KMS-11 (cell line): ENCODE results near the gene MRPL37.

ENCODE experiments used
- H2AFZ ChIP-seq: fragments of 200-600 bp; sonication (generic); 2 replicates; pipeline ENCODE4 v1.6.1; 2016; ENCODE audit warnings: antibody characterized with exemption, mixed run types, low read depth
- H3K27ac ChIP-seq: fragments of 200-600 bp; sonication (generic); 2 replicates; pipeline ENCODE4 v1.6.1; 2016; ENCODE audit warnings: mild to moderate bottlenecking, mixed run types
- H3K27me3 ChIP-seq: fragments of 200-600 bp; sonication (generic); 2 replicates; pipeline ENCODE4 v1.6.1; 2017; ENCODE audit warnings: mild to moderate bottlenecking, low read depth, mixed run types, moderate library complexity; ENCODE audit not compliant: insufficient read depth
- H3K36me3 ChIP-seq: fragments of 200-600 bp; sonication (generic); 2 replicates; pipeline ENCODE4 v1.6.1; 2017; ENCODE audit warnings: mild to moderate bottlenecking, mixed run types; ENCODE audit not compliant: insufficient read depth
- H3K4me1 ChIP-seq: fragments of 200-600 bp; sonication (generic); 2 replicates; pipeline ENCODE4 v1.6.1; 2016; ENCODE audit warnings: mild to moderate bottlenecking, low read depth, mixed run types; ENCODE audit not compliant: poor library complexity, severe bottlenecking
- H3K4me2 ChIP-seq: fragments of 200-600 bp; sonication (generic); 2 replicates; pipeline ENCODE4 v1.7.0; 2016; ENCODE audit warnings: mild to moderate bottlenecking, mixed run types
- H3K4me3 ChIP-seq: fragments of 200-600 bp; sonication (generic); IDR thresholded peaks from 2 replicates; pipeline ENCODE4 v1.6.1; 2017; ENCODE audit warnings: low read depth, low read length, mixed read lengths; ENCODE audit not compliant: insufficient read depth
- H3K79me2 ChIP-seq: fragments of 200-600 bp; sonication (generic); 2 replicates; pipeline ENCODE4 v1.6.1; 2016; ENCODE audit warnings: low read depth, mixed run types; ENCODE audit not compliant: insufficient read depth
- H3K9ac ChIP-seq: fragments of 200-600 bp; sonication (generic); 2 replicates; pipeline ENCODE4 v1.6.1; 2016; ENCODE audit warnings: mild to moderate bottlenecking, mixed run types
- H4K20me1 ChIP-seq: fragments of 200-600 bp; sonication (generic); 2 replicates; pipeline ENCODE4 v1.6.1; 2016; ENCODE audit warnings: mild to moderate bottlenecking, mixed run types; ENCODE audit not compliant: insufficient read depth
- TF ChIP-seq, protein P1 (sequence below): fragments of 200-600 bp; sonication (generic); conservative IDR thresholded peaks from 2 replicates; pipeline ENCODE4 v1.6.1; 2017; ENCODE audit warnings: low read depth, mild to moderate bottlenecking, antibody characterized with exemption, low read length, moderate library complexity, mixed read lengths

Gene MRPL37

DNA sequence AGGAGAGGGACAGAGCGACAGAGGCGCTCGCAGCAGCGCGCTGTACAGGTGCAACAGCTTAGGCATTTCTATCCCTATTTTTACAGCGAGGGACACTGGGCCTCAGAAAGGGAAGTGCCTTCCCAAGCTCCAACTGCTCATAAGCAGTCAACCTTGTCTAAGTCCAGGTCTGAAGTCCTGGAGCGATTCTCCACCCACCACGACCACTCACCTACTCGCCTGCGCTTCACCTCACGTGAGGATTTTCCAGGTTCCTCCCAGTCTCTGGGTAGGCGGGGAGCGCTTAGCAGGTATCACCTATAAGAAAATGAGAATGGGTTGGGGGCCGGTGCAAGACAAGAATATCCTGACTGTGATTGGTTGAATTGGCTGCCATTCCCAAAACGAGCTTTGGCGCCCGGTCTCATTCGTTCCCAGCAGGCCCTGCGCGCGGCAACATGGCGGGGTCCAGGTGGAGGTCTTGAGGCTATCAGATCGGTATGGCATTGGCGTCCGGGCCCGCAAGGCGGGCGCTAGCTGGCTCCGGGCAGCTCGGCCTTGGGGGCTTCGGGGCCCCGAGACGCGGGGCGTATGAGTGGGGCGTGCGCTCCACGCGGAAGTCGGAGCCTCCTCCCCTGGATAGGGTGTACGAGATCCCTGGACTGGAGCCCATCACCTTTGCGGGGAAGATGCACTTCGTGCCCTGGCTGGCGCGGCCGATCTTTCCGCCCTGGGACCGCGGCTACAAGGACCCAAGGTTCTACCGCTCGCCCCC, at the start of gene MRPL37, which contains the start of gene CYB5RL:
Gene MRPL37, plus strand, starts transcription at position 403 of the 754 bp plus-strand sequence. Its CDS starts 77 bp downstream, at position 480.
Gene CYB5RL, minus strand, starts transcription at position 266 of the 754 bp plus-strand sequence. CDS start 4,414 bp downstream, outside the sequence.
- peaks cover 31% of the 10 kb centered on the region for H3K4me1 ChIP-seq
- peak within 1 kb of the TSS; percentile 81 for H3K9ac ChIP-seq
- H3K36me3 ChIP-seq = peaks cover 3% of the 10 kb centered on the region; the same call in 1 of the 2 replicates
- peak within 1 kb of the TSS; percentile 41; the same call in 1 of the 2 replicates for H3K27ac ChIP-seq
- peak within 1 kb of the TSS; percentile 73 for H2AFZ ChIP-seq
- H3K27me3 ChIP-seq = no peaks in the 10 kb centered on the region
- H3K4me3 ChIP-seq = peak within 1 kb of the TSS; percentile 64
- H3K4me2 ChIP-seq = peak within 1 kb of the TSS; percentile 98
- TF ChIP-seq, protein P1, sequence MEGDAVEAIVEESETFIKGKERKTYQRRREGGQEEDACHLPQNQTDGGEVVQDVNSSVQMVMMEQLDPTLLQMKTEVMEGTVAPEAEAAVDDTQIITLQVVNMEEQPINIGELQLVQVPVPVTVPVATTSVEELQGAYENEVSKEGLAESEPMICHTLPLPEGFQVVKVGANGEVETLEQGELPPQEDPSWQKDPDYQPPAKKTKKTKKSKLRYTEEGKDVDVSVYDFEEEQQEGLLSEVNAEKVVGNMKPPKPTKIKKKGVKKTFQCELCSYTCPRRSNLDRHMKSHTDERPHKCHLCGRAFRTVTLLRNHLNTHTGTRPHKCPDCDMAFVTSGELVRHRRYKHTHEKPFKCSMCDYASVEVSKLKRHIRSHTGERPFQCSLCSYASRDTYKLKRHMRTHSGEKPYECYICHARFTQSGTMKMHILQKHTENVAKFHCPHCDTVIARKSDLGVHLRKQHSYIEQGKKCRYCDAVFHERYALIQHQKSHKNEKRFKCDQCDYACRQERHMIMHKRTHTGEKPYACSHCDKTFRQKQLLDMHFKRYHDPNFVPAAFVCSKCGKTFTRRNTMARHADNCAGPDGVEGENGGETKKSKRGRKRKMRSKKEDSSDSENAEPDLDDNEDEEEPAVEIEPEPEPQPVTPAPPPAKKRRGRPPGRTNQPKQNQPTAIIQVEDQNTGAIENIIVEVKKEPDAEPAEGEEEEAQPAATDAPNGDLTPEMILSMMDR = no peak
- H4K20me1 ChIP-seq = no peaks in the 10 kb centered on the region
- peaks cover 41% of the 10 kb centered on the region for H3K79me2 ChIP-seq

DNA sequence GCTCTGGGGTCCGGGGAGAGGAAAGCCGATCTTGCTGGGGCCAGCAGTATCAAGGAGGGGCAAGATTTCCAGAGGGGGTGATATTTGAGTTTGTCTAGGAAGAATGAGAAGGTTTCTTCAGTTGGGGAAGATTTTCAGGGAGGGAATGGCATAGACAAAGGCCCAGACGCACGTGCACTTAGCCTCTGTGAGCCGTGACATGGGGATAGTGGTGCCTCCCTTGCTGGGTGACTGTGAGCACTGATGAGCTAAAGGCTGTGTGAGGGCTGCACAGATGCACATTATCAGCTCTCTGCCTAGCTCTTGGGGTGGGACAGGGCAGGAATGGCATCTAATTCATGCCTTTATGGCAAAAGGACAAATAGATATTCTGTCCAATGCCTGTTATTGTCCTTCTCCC, 49.0 kb upstream of the MRPL37 start:
- Histone ChIP-seq H3K4me2 (no peak overlapping the region), H3K79me2 (no peaks in the 10 kb centered on the region), H3K9ac (no peak overlapping the region), H3K36me3 (no peaks in the 10 kb centered on the region), H3K27me3 (no peaks in the 10 kb centered on the region), H2AFZ (no peak overlapping the region), H3K4me3 (no peak overlapping the region), H4K20me1 (no peaks in the 10 kb centered on the region), H3K27ac (no peak overlapping the region), H3K4me1 (no peaks in the 10 kb centered on the region)
- TF ChIP-seq, protein P1 = no peak

DNA sequence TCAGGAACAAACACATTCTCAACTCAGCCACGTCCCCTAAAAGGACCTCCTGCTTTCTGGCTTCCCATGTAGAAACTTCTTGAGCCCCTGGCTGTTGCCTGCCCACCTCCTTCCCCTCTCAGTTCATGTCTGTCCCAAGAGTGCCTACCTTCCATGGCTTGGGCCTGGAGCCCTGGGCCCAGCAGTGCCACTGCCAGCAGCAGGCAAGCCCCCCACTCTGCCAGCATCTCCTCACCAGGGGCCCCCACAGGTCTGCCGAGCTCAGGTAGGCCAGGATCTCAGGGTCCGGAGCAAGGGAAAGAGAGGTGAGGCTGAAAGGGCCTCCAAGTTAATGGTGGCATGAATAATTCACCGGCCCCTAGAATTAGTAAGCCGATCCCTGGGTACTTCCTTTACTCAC, 47.3 kb upstream of the MRPL37 start, which contains the start of gene CDCP2:
Gene CDCP2, minus strand, starts transcription at position 305 of the 400 bp plus-strand sequence. Its CDS starts 78 bp downstream, at position 227.
- H3K36me3 ChIP-seq = no peaks in the 10 kb centered on the region
- TF ChIP-seq, protein P1 = no peak
- no peaks in the 10 kb centered on the region for H3K27me3 ChIP-seq
- no peaks in the 10 kb centered on the region for H3K79me2 ChIP-seq
- H2AFZ ChIP-seq = no peak within 1 kb of the TSS
- no peaks in the 10 kb centered on the region for H4K20me1 ChIP-seq
- no peak within 1 kb of the TSS for H3K9ac ChIP-seq
- H3K4me1 ChIP-seq = no peaks in the 10 kb centered on the region
- H3K27ac ChIP-seq = no peak within 1 kb of the TSS
- H3K4me3 ChIP-seq = no peak within 1 kb of the TSS
- H3K4me2 ChIP-seq = no peak within 1 kb of the TSS

DNA sequence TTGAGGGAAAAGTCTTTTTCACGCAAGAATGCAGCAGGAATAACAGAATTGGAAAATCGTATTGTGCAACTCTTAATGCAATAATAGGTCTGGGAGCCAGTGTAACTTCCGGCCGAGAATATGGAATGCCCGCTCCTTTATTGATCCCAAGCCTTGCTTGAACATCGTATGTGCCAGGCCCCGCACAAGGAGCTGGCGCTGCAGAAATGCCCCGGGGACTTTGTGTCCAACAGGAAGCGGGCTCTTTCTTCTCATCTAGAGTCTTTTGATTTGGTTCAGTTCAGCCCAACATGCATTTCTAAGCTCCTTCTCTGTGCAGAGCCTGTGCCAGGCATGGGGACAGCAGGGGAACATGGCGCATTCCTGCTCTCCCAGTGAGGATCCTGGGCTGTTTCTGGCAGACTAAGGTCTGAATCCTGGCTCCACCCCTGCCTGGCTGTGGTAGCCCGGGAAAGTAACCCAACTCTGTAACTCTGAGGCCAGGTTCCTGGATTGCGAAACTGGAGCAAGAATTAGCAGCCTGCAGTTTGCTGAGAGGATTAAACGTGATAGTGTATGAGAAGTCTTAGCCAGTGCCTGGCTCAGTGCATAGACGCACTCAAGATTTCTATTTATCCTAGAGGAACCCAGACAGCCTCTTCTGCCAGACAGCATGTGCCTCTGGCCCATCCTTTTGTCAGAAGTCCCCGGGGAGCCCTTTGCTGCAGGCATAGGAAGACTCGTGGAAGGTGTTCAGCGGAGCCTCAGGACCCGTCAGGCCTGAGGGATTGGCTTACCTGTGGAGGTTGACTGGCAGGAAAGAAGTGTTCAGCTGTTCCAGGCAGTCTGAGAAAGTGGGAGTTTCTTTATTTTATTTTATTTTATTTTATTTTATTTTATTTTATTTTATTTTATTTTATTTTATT, 46.2 kb upstream of the MRPL37 start:
- H3K36me3 ChIP-seq = no peaks in the 10 kb centered on the region
- TF ChIP-seq, protein P1 = no peak
- no peaks in the 10 kb centered on the region for H3K27me3 ChIP-seq
- no peak overlapping the region for H3K4me3 ChIP-seq
- no peaks in the 10 kb centered on the region for H3K4me1 ChIP-seq
- H3K79me2 ChIP-seq = no peaks in the 10 kb centered on the region
- H2AFZ ChIP-seq = no peak overlapping the region
- no peak overlapping the region for H3K27ac ChIP-seq
- no peak overlapping the region for H3K9ac ChIP-seq
- H4K20me1 ChIP-seq = no peaks in the 10 kb centered on the region
- no peak overlapping the region for H3K4me2 ChIP-seq
